Measurements from ENCODE around the gene PDSS1. TPM values are rescaled to one million over a fixed set of nuclear protein-coding genes. Genes with fewer than 3 reads are reported as not detected.

The PDSS1 gene
- total RNA-seq, 2 donors from 2014 or later = 1.6 to 9.3 TPM

DNA sequence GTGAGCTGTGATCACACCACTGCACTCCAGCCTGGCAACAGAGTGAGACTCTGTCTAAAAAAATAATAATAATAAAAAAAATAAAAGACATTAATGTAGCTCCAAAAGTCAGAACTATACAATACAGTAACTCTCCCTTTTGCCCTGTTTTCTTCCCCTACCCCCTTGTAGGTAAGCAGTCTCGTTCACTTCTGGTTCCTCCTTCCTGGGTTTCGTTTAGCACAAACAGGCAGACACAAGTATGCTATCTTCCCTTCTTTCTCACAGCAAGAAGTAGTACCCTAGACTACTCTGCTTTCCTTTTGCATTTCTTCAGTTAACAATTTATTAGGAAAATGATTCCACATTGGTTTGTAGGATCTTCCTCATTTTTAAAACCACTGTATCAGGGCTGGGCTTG lies 33.1 kb downstream of the PDSS1 start:
- Histone ChIP-seq H3K4me1 (no peaks in the 10 kb centered on the region), H3K4me3 (no peak overlapping the region), H3K27ac (no peak overlapping the region), H3K27me3 (no peaks in the 10 kb centered on the region), H3K36me3 (replicated peaks in 1 of 2; ENCODE audit: insufficient read depth in 1 of 2, low read depth in 2 of 2) (no peaks in the 10 kb centered on the region), H3K9me3 (no peaks in the 10 kb centered on the region)
- DNase-seq (no peak), ATAC-seq (no peak)
- intact Hi-C loops (cut with DNase I) = no loop called here
- WGBS, 2 donors = 82 to 91% methylated on average over 2 of the region's 2 CpGs
- TF ChIP-seq POLR2A (IDR thresholded peaks at IDR 0.05) = no peak
- TF ChIP-seq, protein P1, sequence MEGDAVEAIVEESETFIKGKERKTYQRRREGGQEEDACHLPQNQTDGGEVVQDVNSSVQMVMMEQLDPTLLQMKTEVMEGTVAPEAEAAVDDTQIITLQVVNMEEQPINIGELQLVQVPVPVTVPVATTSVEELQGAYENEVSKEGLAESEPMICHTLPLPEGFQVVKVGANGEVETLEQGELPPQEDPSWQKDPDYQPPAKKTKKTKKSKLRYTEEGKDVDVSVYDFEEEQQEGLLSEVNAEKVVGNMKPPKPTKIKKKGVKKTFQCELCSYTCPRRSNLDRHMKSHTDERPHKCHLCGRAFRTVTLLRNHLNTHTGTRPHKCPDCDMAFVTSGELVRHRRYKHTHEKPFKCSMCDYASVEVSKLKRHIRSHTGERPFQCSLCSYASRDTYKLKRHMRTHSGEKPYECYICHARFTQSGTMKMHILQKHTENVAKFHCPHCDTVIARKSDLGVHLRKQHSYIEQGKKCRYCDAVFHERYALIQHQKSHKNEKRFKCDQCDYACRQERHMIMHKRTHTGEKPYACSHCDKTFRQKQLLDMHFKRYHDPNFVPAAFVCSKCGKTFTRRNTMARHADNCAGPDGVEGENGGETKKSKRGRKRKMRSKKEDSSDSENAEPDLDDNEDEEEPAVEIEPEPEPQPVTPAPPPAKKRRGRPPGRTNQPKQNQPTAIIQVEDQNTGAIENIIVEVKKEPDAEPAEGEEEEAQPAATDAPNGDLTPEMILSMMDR (IDR thresholded peaks at IDR 0.05) = no peak

- H3K4me3 ChIP-seq = no peak overlapping the region
- no peaks in the 10 kb centered on the region for H3K9me3 ChIP-seq
- no peak overlapping the region for H3K27ac ChIP-seq
- H3K27me3 ChIP-seq = no peaks in the 10 kb centered on the region
- no peaks in the 10 kb centered on the region for H3K4me1 ChIP-seq
- ATAC-seq (no peak), DNase-seq (peak in 3 of 4 donors; percentile 16 to 27 (median 18))
- H3K36me3 ChIP-seq (replicated peaks in 1 of 2; ENCODE audit: insufficient read depth in 1 of 2, low read depth in 2 of 2) = no peaks in the 10 kb centered on the region
- intact Hi-C loops (cut with DNase I) = no loop called here
- WGBS, 2 donors = 52 to 67% methylated on average over 14 of the region's 14 CpGs
- TF ChIP-seq, protein P1 (IDR thresholded peaks at IDR 0.05) = no peak
- no peak for TF ChIP-seq POLR2A (IDR thresholded peaks at IDR 0.05)
Measured at GRCh38 chr10:26733750-26734568, 36.5 kb downstream of the PDSS1 start.

- ATAC-seq = no peak
- H3K27me3 ChIP-seq = no peaks in the 10 kb centered on the region
- no peak overlapping the region for H3K4me3 ChIP-seq
- no peaks in the 10 kb centered on the region for H3K9me3 ChIP-seq
- no peak for DNase-seq
- 69 to 91% methylated on average over 4 of the region's 4 CpGs for WGBS, 2 donors
- no peak overlapping the region for H3K27ac ChIP-seq
- H3K4me1 ChIP-seq = no peaks in the 10 kb centered on the region
- intact Hi-C loops (cut with DNase I) = no loop called here
- TF ChIP-seq POLR2A (IDR thresholded peaks at IDR 0.05) = no peak
- TF ChIP-seq, protein P1 (IDR thresholded peaks at IDR 0.05) = no peak
- H3K36me3 ChIP-seq (replicated peaks in 1 of 2; ENCODE audit: insufficient read depth in 1 of 2, low read depth in 2 of 2) = no peaks in the 10 kb centered on the region
Measured at GRCh38 chr10:26735435-26735834, 37.9 kb downstream of the PDSS1 start.

DNA sequence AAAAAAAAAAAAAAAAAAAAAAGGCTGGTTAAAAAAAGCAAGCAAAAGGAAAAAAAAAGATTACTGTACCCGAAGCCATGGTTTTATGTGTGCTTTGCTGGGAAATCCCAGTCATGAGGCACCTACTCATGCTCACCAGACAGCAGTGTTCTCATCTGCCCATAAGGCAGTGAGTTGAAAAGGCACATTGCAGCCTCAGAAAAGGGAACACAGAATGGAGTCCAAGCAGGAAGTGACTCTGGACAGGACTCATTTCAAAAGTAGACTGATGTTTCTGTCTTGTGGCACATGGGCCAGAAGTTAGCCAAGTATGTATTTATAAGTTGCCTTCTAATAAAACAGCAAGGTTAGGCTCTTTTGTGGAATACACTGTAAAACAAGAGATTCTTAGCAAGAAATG lies 40.2 kb downstream of the PDSS1 start:
- no peak for TF ChIP-seq POLR2A (IDR thresholded peaks at IDR 0.05)
- TF ChIP-seq, protein P1 (IDR thresholded peaks at IDR 0.05) = no peak
- Histone ChIP-seq H3K36me3 (replicated peaks in 1 of 2; ENCODE audit: insufficient read depth in 1 of 2, low read depth in 2 of 2) (no peaks in the 10 kb centered on the region), H3K4me1 (no peaks in the 10 kb centered on the region), H3K27me3 (no peaks in the 10 kb centered on the region), H3K4me3 (no peak overlapping the region), H3K9me3 (no peaks in the 10 kb centered on the region), H3K27ac (no peak overlapping the region)
- intact Hi-C loops (cut with DNase I) = no loop called here
- 48 to 69% methylated on average over 1 of the region's 1 CpG for WGBS, 2 donors
- DNase-seq = peak in 1 of 4 donors; percentile 51
- no peak for ATAC-seq
